H9 (cell line): ENCODE results near the gene LRRC3B. TPM values are rescaled to one million over a fixed set of nuclear protein-coding genes. Genes with fewer than 3 reads are reported as not detected.
"Not testable (repeated sequence)": the region's sequence is repeated elsewhere in the genome, so short reads cannot be mapped to it uniquely, and the experiment has no call there.

Source experiments
- DNase-seq: peaks from one replicate; pipeline ENCODE4 v3.0.0-alpha.2; 2017
- H2AFZ ChIP-seq: one replicate; pipeline ENCODE4 v1.6.1; 2013; ENCODE audit warnings: mild to moderate bottlenecking, low read length, control low read depth, moderate library complexity
- H2AK5ac ChIP-seq: 2 replicates; pipeline ENCODE4 v1.6.1; 2013; ENCODE audit warnings: low read length, control low read depth, mixed read lengths; ENCODE audit not compliant: insufficient read length
- H2BK120ac ChIP-seq: one replicate; pipeline ENCODE4 v1.6.1; 2013; ENCODE audit warnings: low read depth, mild to moderate bottlenecking, low read length, control low read depth, inconsistent platforms; ENCODE audit not compliant: poor library complexity, severe bottlenecking
- H2BK12ac ChIP-seq: 2 replicates; pipeline ENCODE4 v1.6.1; 2013; ENCODE audit warnings: low read length, control low read depth, mixed read lengths, low read depth; ENCODE audit not compliant: insufficient read length
- H2BK15ac ChIP-seq: 2 replicates; pipeline ENCODE4 v1.6.1; 2013; ENCODE audit warnings: low read depth, low read length, control low read depth
- H2BK20ac ChIP-seq: one replicate; pipeline ENCODE4 v1.6.1; 2013; ENCODE audit warnings: low read depth, mild to moderate bottlenecking, low read length, control low read depth, inconsistent platforms; ENCODE audit not compliant: poor library complexity, severe bottlenecking
- H2BK5ac ChIP-seq: 2 replicates; pipeline ENCODE4 v1.6.1; 2013; ENCODE audit warnings: low read length, control low read depth, mixed read lengths; ENCODE audit not compliant: insufficient read length
- H3K14ac ChIP-seq: 2 replicates; pipeline ENCODE4 v1.6.1; 2013; ENCODE audit warnings: low read length, control low read depth; ENCODE audit not compliant: insufficient read depth
- H3K18ac ChIP-seq: 2 replicates; pipeline ENCODE4 v1.6.1; 2013; ENCODE audit warnings: low read depth, mild to moderate bottlenecking, mixed read lengths, low read length, control low read depth; ENCODE audit not compliant: insufficient read length
- H3K23ac ChIP-seq: 2 replicates; pipeline ENCODE4 v1.6.1; 2013; ENCODE audit warnings: low read length, control low read depth, mixed read lengths, low read depth; ENCODE audit not compliant: insufficient read length
- H3K23me2 ChIP-seq: 2 replicates; pipeline ENCODE4 v1.6.1; 2013; ENCODE audit warnings: low read depth, mild to moderate bottlenecking, mixed read lengths, low read length, control low read depth; ENCODE audit not compliant: insufficient read length, poor library complexity, severe bottlenecking
- H3K27ac ChIP-seq: 2 replicates; pipeline ENCODE4 v1.5.1; 2013; ENCODE audit warnings: low read length, control low read depth, mixed read lengths, low read depth; ENCODE audit not compliant: insufficient read length
- H3K27me3 ChIP-seq: 2 replicates; pipeline ENCODE4 v1.6.1; 2013; ENCODE audit warnings: low read length, control low read depth, inconsistent platforms; ENCODE audit not compliant: insufficient read depth
- H3K4ac ChIP-seq: 2 replicates; pipeline ENCODE4 v1.6.1; 2013; ENCODE audit warnings: low read depth, mild to moderate bottlenecking, control low read depth, inconsistent platforms, low read length, moderate library complexity
- H3K4me1 ChIP-seq: 2 replicates; pipeline ENCODE4 v1.6.1; 2013; ENCODE audit warnings: low read length, control low read depth, inconsistent platforms; ENCODE audit not compliant: insufficient read depth
- H3K4me2 ChIP-seq: 2 replicates; pipeline ENCODE4 v1.6.1; 2013; ENCODE audit warnings: low read length, control low read depth, mixed read lengths; ENCODE audit not compliant: insufficient read length, insufficient read depth
- H3K56ac ChIP-seq: 2 replicates; pipeline ENCODE4 v1.6.1; 2013; ENCODE audit warnings: low read depth, mild to moderate bottlenecking, mixed read lengths, low read length, control low read depth; ENCODE audit not compliant: insufficient read length
- H3K79me1 ChIP-seq: 2 replicates; pipeline ENCODE4 v1.6.1; 2013; ENCODE audit warnings: low read depth, mild to moderate bottlenecking, moderate library complexity, low read length, control low read depth, inconsistent platforms; ENCODE audit not compliant: insufficient read depth, poor library complexity, severe bottlenecking
- H3K79me2 ChIP-seq: 2 replicates; pipeline ENCODE4 v1.6.1; 2013; ENCODE audit warnings: low read length, control low read depth, inconsistent platforms; ENCODE audit not compliant: insufficient read depth
- H3K9ac ChIP-seq: 2 replicates; pipeline ENCODE4 v1.6.1; 2013; ENCODE audit warnings: low read length, control low read depth, mixed read lengths; ENCODE audit not compliant: insufficient read length; ENCODE audit errors: extremely low read depth
- H3K9me3 ChIP-seq: one replicate; pipeline ENCODE4 v1.6.1; 2013; ENCODE audit warnings: low read depth, low read length, inconsistent platforms; ENCODE audit not compliant: control insufficient read depth
- H3T11ph ChIP-seq: one replicate; pipeline ENCODE4 v1.6.1; 2013; ENCODE audit warnings: mild to moderate bottlenecking, low read length, control low read depth, inconsistent platforms
- H4K20me1 ChIP-seq: one replicate; pipeline ENCODE4 v1.6.1; 2013; ENCODE audit not compliant: control insufficient read depth, insufficient read length, insufficient read depth
- H4K5ac ChIP-seq: 2 replicates; pipeline ENCODE4 v1.6.1; 2013; ENCODE audit warnings: low read depth, mild to moderate bottlenecking, mixed read lengths, low read length, control low read depth; ENCODE audit not compliant: insufficient read length
- H4K8ac ChIP-seq: replicated peaks from 2 replicates; pipeline ENCODE4 v1.6.1; 2013; ENCODE audit warnings: low read length, control low read depth, mixed read lengths, low read depth; ENCODE audit not compliant: insufficient read length
- H4K91ac ChIP-seq: 2 replicates; pipeline ENCODE4 v1.6.1; 2013; ENCODE audit warnings: low read depth, mild to moderate bottlenecking, moderate library complexity, mixed read lengths, low read length, control low read depth; ENCODE audit not compliant: insufficient read length
- H3K27ac Mint-ChIP-seq, 3 experiments: 2 replicates in 2 of 3; 3 replicates in 1 of 3; pipeline ENCODE4 v1.8.0; 2020 to 2021; ENCODE audit warnings: mixed read lengths in 3 of 3, mild to moderate bottlenecking in 1 of 3, moderate library complexity in 1 of 3
- H3K27me3 Mint-ChIP-seq: 2 replicates; pipeline ENCODE4 v1.8.0; 2021; ENCODE audit warnings: low read depth, mild to moderate bottlenecking, moderate library complexity, mixed read lengths
- H3K36me3 Mint-ChIP-seq, 3 experiments: 2 replicates in 2 of 3; 3 replicates in 1 of 3; pipeline ENCODE4 v1.8.0; 2020 to 2021; ENCODE audit warnings: low read depth in 3 of 3, mixed read lengths in 3 of 3; ENCODE audit not compliant: insufficient read depth in 1 of 3
- H3K4me1 Mint-ChIP-seq, 2 experiments: 2 replicates each; pipeline ENCODE4 v1.8.0; 2020; ENCODE audit warnings: mixed read lengths in 2 of 2
- H3K4me3 Mint-ChIP-seq, 2 experiments: 2 replicates in 1 of 2; 3 replicates in 1 of 2; pipeline ENCODE4 v1.8.0; 2020 to 2021; ENCODE audit warnings: mild to moderate bottlenecking in 2 of 2, mixed read lengths in 2 of 2, moderate library complexity in 1 of 2
- H3K9me3 Mint-ChIP-seq, 2 experiments: 2 replicates in 1 of 2; 3 replicates in 1 of 2; pipeline ENCODE4 v1.8.0; 2020; ENCODE audit warnings: mild to moderate bottlenecking in 2 of 2, mixed read lengths in 2 of 2, moderate library complexity in 1 of 2
- WGBS: extraction: QIAGEN DNeasy Blood & Tissue Kit; methylation state at CpG from one replicate; pipeline ENCODE4 v1.1.7; 2013; ENCODE audit warnings: missing lambda C conversion rate, low lambda C conversion rate, mixed read lengths; ENCODE audit not compliant: insufficient read length; ENCODE audit errors: extremely low coverage; 5-methylcytosine and 5-hydroxymethylcytosine counted together
- total RNA-seq: library from RNA; stranded (reverse); gene quantifications from 2 replicates; pipeline ENCODE4 v1.2.1, GENCODE V29; 2021

The LRRC3B gene
- total RNA-seq, 1 experiment from 2014 or later, result 0.35 TPM

DNA sequence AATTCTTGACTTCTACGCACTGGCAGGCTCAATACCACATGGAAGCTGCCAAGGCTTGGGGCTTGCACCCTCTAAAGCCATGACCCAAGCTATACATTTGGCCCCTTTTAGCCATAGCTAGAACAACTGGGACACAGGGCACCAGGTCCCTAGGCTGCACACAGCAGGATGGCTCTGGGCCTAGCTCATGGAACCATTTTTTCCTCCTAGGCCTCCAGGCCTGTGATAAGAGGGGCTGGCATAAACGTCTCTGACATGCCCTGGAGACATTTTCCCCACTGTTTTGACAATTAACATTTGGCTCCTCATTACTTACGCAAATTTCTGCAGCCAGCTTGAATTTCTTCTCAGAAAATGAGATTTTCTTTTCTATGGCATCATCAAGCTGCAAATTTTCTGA is 18.8 kb upstream of the LRRC3B start:
- no CpG with 5 or more reads among the region's 3 CpGs for WGBS
- H3K27me3 ChIP-seq, H3K9me3 ChIP-seq, DNase-seq, H3K23me2 ChIP-seq, H4K20me1 ChIP-seq, H2AK5ac ChIP-seq, H2BK5ac ChIP-seq, H3K4me3 Mint-ChIP-seq, H2BK20ac ChIP-seq, H4K91ac ChIP-seq, H3K4me1 ChIP-seq, H3K27ac ChIP-seq, H3K14ac ChIP-seq, H3K4me1 Mint-ChIP-seq, H3K23ac ChIP-seq, H3T11ph ChIP-seq, H2BK12ac ChIP-seq, H3K4ac ChIP-seq, H3K56ac ChIP-seq, H2AFZ ChIP-seq, H3K18ac ChIP-seq, H3K27me3 Mint-ChIP-seq, H3K79me2 ChIP-seq, H3K27ac Mint-ChIP-seq, H2BK15ac ChIP-seq, H4K8ac ChIP-seq, H3K79me1 ChIP-seq, H4K5ac ChIP-seq, H3K9ac ChIP-seq, H3K4me2 ChIP-seq, H2BK120ac ChIP-seq: not testable (repeated sequence)
- Mint-ChIP-seq H3K9me3 (peaks cover 33 to 36% of the 10 kb centered on the region in 2 experiments), H3K36me3 (peaks cover 15 to 25% (median 18%) of the 10 kb centered on the region in 3 experiments)
